Measurements from ENCODE around the gene FAM13B.
"Not testable (repeated sequence)": the region's sequence is repeated elsewhere in the genome, so short reads cannot be mapped to it uniquely, and the experiment has no call there.

FAM13B gene

DNA sequence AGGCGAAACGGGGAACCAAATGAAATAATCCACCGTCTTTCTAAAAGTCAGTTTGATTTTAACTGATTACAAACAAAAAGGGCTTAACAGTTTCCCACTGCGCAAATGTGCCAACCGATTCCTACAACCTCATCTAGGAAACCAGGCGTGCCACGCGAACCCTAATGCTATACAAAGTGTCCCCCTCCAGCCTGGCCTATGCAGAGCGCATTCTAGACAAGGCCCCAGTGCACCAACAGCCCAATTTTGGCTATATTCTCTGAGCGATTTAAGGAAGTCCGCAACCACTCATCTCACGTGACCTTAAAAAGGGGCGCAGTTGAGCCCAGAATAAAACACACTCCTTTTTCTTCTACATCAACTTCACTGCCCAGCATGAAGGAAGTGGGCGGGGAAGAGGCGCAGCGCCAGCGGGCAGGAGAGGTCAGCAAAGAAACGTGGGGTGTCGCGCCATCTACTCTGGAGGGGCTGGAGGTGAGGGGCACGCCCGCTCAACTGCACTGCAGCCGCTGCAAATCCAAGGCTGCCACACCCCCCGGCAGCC, 779 bp downstream of the FAM13B start:
- peak; percentile 48 for DNase-seq (ENCODE audit: low read depth)
- H3K4me3 ChIP-seq (ENCODE audit: low read length), result peak overlapping the region; percentile 92
- TF ChIP-seq, protein P1, sequence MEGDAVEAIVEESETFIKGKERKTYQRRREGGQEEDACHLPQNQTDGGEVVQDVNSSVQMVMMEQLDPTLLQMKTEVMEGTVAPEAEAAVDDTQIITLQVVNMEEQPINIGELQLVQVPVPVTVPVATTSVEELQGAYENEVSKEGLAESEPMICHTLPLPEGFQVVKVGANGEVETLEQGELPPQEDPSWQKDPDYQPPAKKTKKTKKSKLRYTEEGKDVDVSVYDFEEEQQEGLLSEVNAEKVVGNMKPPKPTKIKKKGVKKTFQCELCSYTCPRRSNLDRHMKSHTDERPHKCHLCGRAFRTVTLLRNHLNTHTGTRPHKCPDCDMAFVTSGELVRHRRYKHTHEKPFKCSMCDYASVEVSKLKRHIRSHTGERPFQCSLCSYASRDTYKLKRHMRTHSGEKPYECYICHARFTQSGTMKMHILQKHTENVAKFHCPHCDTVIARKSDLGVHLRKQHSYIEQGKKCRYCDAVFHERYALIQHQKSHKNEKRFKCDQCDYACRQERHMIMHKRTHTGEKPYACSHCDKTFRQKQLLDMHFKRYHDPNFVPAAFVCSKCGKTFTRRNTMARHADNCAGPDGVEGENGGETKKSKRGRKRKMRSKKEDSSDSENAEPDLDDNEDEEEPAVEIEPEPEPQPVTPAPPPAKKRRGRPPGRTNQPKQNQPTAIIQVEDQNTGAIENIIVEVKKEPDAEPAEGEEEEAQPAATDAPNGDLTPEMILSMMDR (conservative IDR thresholded peaks at IDR 0.05; ENCODE audit: low read length), result no peak

DNA sequence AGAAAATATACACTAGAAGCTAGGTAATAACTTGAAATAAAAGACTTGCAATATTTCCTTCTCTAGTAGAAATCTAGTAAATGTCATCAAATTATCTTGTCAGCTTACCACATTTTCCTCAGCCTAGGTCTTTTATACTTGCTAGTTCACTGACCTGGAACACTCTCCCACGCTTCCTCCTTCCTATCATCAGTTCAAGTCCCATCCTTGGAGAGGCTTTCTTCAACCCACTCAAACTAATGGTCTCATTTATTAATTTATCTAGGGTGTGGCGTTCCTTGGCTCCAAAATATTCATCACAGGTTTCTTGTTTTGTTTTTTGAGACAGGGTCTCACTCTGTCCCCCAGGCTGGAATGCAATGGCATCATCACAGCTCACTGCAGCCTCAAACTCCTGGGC, 2.9 kb downstream of the FAM13B start:
- TF ChIP-seq, protein P1 (conservative IDR thresholded peaks at IDR 0.05; ENCODE audit: low read length), result no peak
- DNase-seq (ENCODE audit: low read depth), result no peak
- no peak overlapping the region for H3K4me3 ChIP-seq (ENCODE audit: low read length)

DNA sequence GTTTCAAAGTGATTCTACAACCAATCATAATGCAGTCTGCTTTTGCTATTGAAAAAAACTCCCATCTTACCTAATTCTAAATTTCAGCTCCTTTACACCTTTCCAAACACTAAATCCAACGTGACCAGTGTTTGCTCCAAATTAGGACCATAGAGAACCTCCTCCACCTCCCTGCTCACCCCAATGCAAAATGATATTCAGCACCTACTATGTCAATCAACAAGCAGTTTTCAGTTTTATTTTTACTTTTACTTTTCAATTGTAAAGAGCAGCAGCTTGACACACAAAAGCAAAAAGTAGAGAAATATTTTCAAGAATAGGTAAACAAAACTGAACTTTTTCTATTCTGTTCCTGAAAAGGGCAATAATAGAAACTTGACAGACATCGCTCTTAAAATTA, 3.4 kb downstream of the FAM13B start:
- TF ChIP-seq, protein P1 (conservative IDR thresholded peaks at IDR 0.05; ENCODE audit: low read length), result no peak
- DNase-seq (ENCODE audit: low read depth), result no peak
- no peak overlapping the region for H3K4me3 ChIP-seq (ENCODE audit: low read length)

DNA sequence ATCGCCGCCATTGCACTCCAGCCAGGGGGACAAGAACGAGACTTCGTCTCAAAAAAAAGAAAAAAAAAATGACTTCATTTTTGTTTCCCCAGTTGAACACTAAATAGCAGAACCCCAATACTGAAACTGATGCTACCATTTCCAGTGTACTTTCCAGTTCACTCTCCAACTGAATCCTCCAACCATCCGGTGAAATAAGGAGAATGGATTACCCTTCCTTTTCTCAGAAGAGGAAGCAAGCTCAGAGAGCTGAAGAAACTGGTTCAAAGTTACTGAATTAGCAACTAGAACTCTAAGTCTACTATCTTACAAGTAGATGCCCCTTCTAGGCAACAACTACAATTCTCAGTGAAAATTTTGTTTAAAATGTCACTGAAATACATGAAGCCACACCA, 3.9 kb downstream of the FAM13B start:
- no peak overlapping the region for H3K4me3 ChIP-seq (ENCODE audit: low read length)
- TF ChIP-seq, protein P1 (conservative IDR thresholded peaks at IDR 0.05; ENCODE audit: low read length), result no peak

DNA sequence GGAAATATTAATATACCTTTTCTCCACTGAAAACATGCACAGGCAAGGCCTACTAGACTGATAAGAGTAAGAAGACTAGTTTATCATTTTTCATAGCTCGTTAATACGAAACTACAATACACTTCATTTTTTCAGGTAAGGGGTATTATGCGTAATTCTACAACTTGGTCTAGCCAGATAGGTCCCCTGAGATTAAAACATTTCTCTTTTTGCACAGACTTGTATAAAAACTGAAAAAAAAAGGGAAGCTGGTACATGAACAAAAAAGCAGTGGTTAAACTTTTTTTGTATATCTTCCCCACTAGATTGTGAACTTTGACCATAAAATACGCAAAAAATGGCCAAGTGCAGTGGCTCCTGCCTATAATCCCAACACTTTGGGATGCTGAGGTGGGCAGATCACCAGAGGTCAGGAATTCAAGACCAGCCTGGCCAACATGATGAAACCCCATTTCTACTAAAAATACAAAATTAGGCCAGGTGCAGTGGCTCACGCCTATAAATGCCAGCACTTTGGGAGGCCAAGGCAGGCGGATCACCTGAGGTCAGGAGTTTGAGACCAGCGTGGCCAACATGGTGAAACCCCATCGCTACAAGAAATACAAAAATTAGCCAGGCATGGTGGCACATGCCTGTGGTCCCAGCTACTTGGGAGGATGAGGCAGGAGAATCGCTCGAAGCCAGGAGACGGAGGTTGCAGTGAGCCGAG, 4.5 kb downstream of the FAM13B start:
- not testable (repeated sequence) for H3K4me3 ChIP-seq (ENCODE audit: low read length); DNase-seq (ENCODE audit: low read depth)

More for the DNA sequence above, 3.9 kb downstream of the FAM13B start:
- DNase-seq (ENCODE audit: low read depth), result no peak

DNA sequence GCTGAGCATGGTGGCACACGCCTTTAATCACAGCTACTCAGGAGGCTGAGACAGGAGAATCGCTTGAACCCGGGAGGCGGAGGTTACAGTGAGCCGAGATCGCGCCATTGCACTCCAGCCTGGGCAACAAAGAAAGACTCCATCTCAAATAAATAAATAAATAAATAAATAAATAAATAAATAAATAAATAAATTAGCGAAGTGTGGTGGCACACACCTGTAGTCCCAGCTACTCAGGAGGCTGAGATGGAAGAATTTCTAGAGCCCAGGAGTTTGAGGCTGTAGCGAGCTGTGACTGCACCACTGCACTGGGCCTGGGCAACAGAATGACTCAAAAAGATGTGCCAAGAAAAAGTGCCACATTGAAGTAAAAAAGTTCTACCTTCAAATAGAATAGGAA, 6.1 kb downstream of the FAM13B start:
- DNase-seq (ENCODE audit: low read depth); H3K4me3 ChIP-seq (ENCODE audit: low read length): not testable (repeated sequence)

DNA sequence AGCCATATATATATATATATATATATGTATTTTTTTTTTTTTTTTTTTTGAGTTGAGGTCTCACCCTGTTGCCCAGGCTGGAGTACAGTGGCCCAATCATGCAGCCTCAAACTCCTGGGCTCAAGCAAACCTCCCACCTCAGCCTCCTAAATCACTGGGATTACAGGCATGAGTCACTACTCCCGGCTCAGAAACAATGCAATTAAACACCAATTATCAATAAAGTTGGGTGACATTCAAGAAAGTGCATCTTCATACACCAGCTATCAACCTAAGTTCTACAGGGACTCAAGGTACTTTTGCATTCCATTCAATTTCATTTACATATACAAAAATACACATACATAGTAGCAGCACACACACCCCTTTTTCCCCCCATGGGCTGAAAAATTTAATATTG, 7.6 kb downstream of the FAM13B start:
- H3K4me3 ChIP-seq (ENCODE audit: low read length), result no peak overlapping the region
- TF ChIP-seq, protein P1 (conservative IDR thresholded peaks at IDR 0.05; ENCODE audit: low read length), result no peak
- no peak for DNase-seq (ENCODE audit: low read depth)

DNA sequence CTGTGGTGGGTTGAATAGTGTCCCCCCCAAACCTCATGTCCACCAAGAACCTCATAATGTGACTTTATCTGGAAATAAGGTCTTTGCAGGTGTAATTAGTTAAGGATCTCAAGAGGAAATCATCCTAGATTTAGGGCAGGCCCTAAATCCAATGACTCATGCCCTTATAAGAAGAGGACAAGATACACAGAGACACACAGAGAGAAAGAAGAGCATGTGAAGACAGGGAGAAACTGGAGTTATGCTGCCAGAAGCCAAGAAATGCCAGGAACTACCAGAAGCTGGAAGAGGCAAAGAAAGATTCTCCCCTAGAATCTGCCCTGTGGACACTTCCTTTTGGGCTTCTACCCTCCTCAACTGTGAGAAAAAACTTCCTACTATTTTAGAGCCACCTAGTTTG, 8.8 kb downstream of the FAM13B start:
- DNase-seq (ENCODE audit: low read depth), result peak; percentile 34
- TF ChIP-seq, protein P1 (conservative IDR thresholded peaks at IDR 0.05; ENCODE audit: low read length), result no peak

More for the DNA sequence above, 8.8 kb downstream of the FAM13B start:
- H3K4me3 ChIP-seq (ENCODE audit: low read length), result no peak overlapping the region
